ENCODE results near the gene BOK.

Gene BOK

DNA sequence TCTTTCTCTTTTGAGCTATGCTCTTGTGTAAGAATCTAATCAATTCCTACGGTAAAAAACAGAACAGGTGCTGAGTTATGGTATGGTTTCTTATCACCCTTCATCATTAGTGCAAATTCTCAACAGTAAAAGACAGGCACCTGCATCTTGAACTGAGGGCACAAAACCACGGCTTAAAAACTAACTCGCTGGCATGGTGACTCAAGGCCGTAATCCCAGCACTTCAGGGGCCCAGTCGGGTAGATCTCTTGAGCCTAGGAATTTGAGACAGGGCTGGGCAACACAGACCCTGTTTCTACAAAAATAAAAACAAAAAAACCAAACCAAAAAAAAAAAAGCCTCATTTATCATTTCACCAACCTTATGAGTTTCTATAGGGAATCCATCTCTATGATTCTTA lies 45.1 kb downstream of the BOK start:
- Histone ChIP-seq H3K27ac (ENCODE audit: low read length) (no peak overlapping the region), H2AFZ (ENCODE audit: low read depth, low read length) (no peak overlapping the region), H3K4me3 (ENCODE audit: low read length) (no peak overlapping the region), H3K4me2 (ENCODE audit: low read length) (no peak overlapping the region), H3K4me1 (ENCODE audit: low read length) (no peaks in the 10 kb centered on the region), H3K9me3 (ENCODE audit: insufficient read depth, low read length) (no peaks in the 10 kb centered on the region), H3K27me3 (ENCODE audit: low read depth, low read length) (no peaks in the 10 kb centered on the region), H4K20me1 (ENCODE audit: insufficient read depth, low read length) (no peaks in the 10 kb centered on the region), H3K36me3 (replicated peaks; ENCODE audit: low read depth, low read length) (no peaks in the 10 kb centered on the region), H3K79me2 (ENCODE audit: low read length) (peaks cover 3% of the 10 kb centered on the region; the same call in 1 of the 2 replicates), H3K9ac (ENCODE audit: low read length) (no peak overlapping the region)
- TF ChIP-seq CTCF (IDR thresholded peaks at IDR 0.05; ENCODE audit: low read depth, low read length) (no peak), EZH2phosphoT487 (IDR thresholded peaks at IDR 0.05; ENCODE audit: low read depth) (no peak)

- Histone ChIP-seq H3K4me3 (ENCODE audit: low read length) (no peak overlapping the region), H3K27ac (ENCODE audit: low read length) (no peak overlapping the region), H2AFZ (ENCODE audit: low read depth, low read length) (no peak overlapping the region), H4K20me1 (ENCODE audit: insufficient read depth, low read length) (no peaks in the 10 kb centered on the region), H3K36me3 (replicated peaks; ENCODE audit: low read depth, low read length) (no peaks in the 10 kb centered on the region), H3K27me3 (ENCODE audit: low read depth, low read length) (no peaks in the 10 kb centered on the region), H3K4me2 (ENCODE audit: low read length) (no peak overlapping the region), H3K79me2 (ENCODE audit: low read length) (peaks cover 20% of the 10 kb centered on the region), H3K9me3 (ENCODE audit: insufficient read depth, low read length) (no peaks in the 10 kb centered on the region), H3K9ac (ENCODE audit: low read length) (no peak overlapping the region), H3K4me1 (ENCODE audit: low read length) (peaks cover 6% of the 10 kb centered on the region; the same call in 1 of the 2 replicates)
- TF ChIP-seq CTCF (IDR thresholded peaks at IDR 0.05; ENCODE audit: low read depth, low read length) (no peak), EZH2phosphoT487 (IDR thresholded peaks at IDR 0.05; ENCODE audit: low read depth) (no peak)
Measured at GRCh38 chr2:241606186-241606585, 47.6 kb downstream of the BOK start.

DNA sequence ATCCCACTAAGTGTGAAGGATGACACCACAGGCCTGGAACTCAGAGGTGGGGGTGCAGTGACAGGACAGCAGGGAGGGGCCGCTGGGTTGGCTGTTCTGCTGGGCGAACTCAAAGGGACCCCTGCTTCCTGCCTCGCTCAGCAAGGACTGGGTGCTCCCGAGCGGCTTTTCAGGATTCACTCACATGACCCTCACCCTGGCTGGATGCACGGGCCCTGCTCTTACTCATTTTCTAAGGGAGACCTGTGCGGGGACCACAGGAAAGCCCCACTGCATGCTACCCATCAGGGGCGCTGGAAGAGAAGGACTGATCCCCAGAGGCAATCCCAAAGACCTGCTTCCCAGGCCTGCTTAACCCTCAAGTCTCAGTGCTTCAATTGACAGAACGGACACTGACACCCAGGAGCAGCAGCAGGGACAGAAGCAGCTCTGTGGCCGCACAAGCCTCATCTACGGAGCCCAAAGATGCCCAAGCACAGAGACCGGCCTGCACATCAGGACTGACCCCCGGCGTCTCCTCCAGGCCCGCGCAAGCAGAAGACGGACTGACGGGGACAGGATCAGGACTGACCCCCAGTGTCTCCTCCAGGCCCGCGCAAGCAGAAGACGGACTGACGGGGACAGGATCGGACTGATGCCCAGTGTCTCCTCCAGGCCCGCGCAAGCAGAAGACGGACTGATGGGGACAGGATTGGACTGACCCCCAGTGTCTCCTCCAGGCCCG lies 48.8 kb downstream of the BOK start:
- TF ChIP-seq EZH2phosphoT487 (IDR thresholded peaks at IDR 0.05; ENCODE audit: low read depth) (no peak), CTCF (IDR thresholded peaks at IDR 0.05; ENCODE audit: low read depth, low read length) (no peak)
- no peak overlapping the region for H3K4me2 ChIP-seq (ENCODE audit: low read length)
- H3K27me3 ChIP-seq (ENCODE audit: low read depth, low read length), result no peaks in the 10 kb centered on the region
- no peak overlapping the region for H3K27ac ChIP-seq (ENCODE audit: low read length)
- no peaks in the 10 kb centered on the region for H3K36me3 ChIP-seq (replicated peaks; ENCODE audit: low read depth, low read length)
- H3K4me1 ChIP-seq (ENCODE audit: low read length), result peaks cover 6% of the 10 kb centered on the region; the same call in 1 of the 2 replicates
- peaks cover 21% of the 10 kb centered on the region for H3K79me2 ChIP-seq (ENCODE audit: low read length)
- H3K4me3 ChIP-seq (ENCODE audit: low read length), result no peak overlapping the region
- H3K9me3 ChIP-seq (ENCODE audit: insufficient read depth, low read length), result no peaks in the 10 kb centered on the region
- no peak overlapping the region for H2AFZ ChIP-seq (ENCODE audit: low read depth, low read length)
- no peak overlapping the region for H3K9ac ChIP-seq (ENCODE audit: low read length)
- no peaks in the 10 kb centered on the region for H4K20me1 ChIP-seq (ENCODE audit: insufficient read depth, low read length)

DNA sequence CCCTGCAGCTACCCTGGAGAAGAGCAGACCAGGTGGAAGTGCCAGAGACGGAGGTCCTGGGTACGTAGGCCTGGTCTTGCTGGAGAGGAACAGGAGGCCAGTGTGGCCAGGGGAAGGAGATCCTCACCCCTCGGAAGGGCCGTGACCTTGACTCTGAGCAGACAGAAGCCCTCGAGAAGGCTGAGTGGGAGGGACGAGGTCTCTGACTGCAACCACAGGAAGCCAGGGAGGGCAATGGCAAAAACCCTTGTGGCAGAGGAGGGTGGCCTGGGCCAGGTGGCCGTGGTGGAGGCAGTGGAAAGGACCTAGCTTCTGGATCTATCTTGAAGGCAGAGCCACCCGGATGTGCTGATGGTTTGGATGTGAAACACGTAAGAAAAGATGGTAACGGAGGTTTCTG lies 50.3 kb downstream of the BOK start:
- no peak for TF ChIP-seq EZH2phosphoT487 (IDR thresholded peaks at IDR 0.05; ENCODE audit: low read depth)
- Histone ChIP-seq H3K4me3 (ENCODE audit: low read length) (no peak overlapping the region), H2AFZ (ENCODE audit: low read depth, low read length) (no peak overlapping the region), H3K4me2 (ENCODE audit: low read length) (no peak overlapping the region), H3K27me3 (ENCODE audit: low read depth, low read length) (no peaks in the 10 kb centered on the region), H3K9me3 (ENCODE audit: insufficient read depth, low read length) (no peaks in the 10 kb centered on the region), H3K79me2 (ENCODE audit: low read length) (peaks cover 21% of the 10 kb centered on the region), H3K36me3 (replicated peaks; ENCODE audit: low read depth, low read length) (no peaks in the 10 kb centered on the region), H3K4me1 (ENCODE audit: low read length) (peaks cover 6% of the 10 kb centered on the region; the same call in 1 of the 2 replicates), H3K9ac (ENCODE audit: low read length) (no peak overlapping the region), H4K20me1 (ENCODE audit: insufficient read depth, low read length) (no peaks in the 10 kb centered on the region), H3K27ac (ENCODE audit: low read length) (no peak overlapping the region)
